ENCODE data around the gene LMO7. TPM values are rescaled to one million over a fixed set of nuclear protein-coding genes. Genes with fewer than 3 reads are reported as not detected.
"Not testable (repeated sequence)": the region's sequence is repeated elsewhere in the genome, so short reads cannot be mapped to it uniquely, and the experiment has no call there.

The LMO7 gene
- total RNA-seq, 1 donor from 2014 or later = 12.3 TPM

DNA sequence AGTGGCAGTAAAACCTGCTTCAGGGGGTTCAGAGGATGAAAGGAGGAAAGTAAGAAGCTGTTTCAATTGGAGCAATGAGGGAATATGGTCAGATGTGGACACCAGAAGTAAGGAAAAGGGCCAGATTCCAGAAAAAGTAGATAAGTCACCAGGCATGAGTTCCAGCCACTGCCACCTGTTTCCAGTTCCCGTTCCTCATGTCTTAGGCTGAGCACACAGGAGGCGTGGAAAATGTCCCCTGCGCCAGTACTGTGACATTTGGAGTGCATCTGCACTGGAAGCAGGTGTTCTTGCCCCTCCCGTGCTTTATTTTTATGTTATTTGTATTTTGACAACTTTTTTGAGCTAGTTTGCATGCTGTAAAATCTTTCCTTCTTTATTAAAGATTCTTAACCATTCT is 25.3 kb downstream of the LMO7 start:
- TF ChIP-seq, protein P1, sequence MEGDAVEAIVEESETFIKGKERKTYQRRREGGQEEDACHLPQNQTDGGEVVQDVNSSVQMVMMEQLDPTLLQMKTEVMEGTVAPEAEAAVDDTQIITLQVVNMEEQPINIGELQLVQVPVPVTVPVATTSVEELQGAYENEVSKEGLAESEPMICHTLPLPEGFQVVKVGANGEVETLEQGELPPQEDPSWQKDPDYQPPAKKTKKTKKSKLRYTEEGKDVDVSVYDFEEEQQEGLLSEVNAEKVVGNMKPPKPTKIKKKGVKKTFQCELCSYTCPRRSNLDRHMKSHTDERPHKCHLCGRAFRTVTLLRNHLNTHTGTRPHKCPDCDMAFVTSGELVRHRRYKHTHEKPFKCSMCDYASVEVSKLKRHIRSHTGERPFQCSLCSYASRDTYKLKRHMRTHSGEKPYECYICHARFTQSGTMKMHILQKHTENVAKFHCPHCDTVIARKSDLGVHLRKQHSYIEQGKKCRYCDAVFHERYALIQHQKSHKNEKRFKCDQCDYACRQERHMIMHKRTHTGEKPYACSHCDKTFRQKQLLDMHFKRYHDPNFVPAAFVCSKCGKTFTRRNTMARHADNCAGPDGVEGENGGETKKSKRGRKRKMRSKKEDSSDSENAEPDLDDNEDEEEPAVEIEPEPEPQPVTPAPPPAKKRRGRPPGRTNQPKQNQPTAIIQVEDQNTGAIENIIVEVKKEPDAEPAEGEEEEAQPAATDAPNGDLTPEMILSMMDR (IDR thresholded peaks at IDR 0.05; ENCODE audit: insufficient read depth, low read length, poor library complexity, severe bottlenecking) = no peak
- no peaks in the 10 kb centered on the region for H3K36me3 ChIP-seq (ENCODE audit: control insufficient read depth, insufficient read depth, low read length)
- H3K27me3 ChIP-seq (ENCODE audit: control insufficient read depth, insufficient read depth, low read length) = no peaks in the 10 kb centered on the region
- DNase-seq (ENCODE audit: low read depth) = no peak
- H3K4me3 ChIP-seq (ENCODE audit: low read depth, low read length) = no peak overlapping the region

DNA sequence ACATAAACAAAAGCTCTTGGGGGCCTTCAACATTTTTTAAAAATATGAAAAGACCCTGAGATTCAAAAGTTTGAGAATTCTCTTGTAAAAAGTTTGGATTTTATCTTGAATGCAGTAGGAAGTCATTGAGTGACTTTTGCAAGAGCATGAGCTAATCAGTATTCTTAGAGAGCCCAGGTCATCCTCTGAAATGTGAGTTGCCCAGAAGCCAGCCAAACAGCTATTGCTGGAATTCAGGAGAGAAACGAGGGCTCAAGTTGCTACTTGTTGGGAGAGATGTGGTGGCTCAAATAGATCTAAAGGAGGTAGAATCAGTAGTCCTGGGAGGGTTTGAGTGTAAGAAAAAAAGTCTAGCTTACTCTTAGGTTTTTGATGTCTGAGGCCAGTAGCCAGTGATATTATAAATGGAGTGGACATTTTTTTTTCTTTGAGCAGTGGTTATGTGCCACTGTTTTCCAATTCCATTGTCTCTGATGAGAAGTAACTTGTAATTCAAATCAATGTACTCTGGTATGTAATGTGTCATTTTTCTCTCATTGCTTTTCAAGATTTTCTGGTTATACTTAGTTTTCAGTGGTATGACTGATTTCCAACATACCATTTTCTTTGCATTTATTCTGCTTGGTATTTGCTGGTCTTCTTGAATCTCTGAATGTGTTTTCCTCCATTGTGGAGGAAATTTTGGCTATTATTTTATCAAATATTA is 30.7 kb downstream of the LMO7 start:
- TF ChIP-seq, protein P1 (IDR thresholded peaks at IDR 0.05; ENCODE audit: insufficient read depth, low read length, poor library complexity, severe bottlenecking) = no peak
- no peaks in the 10 kb centered on the region for H3K36me3 ChIP-seq (ENCODE audit: control insufficient read depth, insufficient read depth, low read length)
- H3K27me3 ChIP-seq (ENCODE audit: control insufficient read depth, insufficient read depth, low read length) = no peaks in the 10 kb centered on the region
- no peak overlapping the region for H3K4me3 ChIP-seq (ENCODE audit: low read depth, low read length)
- no peak for DNase-seq (ENCODE audit: low read depth)

DNA sequence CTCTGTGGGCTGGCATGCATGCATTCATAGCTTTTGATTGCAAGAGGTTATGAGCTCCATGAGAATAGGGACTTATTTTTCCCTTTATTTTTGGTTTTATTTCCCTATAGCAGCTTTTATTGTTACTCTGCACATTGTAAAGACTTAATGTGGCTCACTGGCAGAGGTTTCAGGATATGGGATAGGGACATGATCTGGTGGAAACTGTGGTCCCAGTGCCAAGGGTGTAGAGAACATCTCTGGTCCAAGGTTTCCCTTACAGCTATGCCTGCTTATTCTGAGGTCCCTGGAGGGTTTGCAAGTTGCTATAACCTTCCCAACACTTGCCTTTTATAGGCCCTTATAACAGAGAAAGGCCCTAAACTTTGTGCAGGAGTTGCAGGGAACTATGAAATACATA is 33.6 kb downstream of the LMO7 start:
- no peaks in the 10 kb centered on the region for H3K27me3 ChIP-seq (ENCODE audit: control insufficient read depth, insufficient read depth, low read length)
- no peak for DNase-seq (ENCODE audit: low read depth)
- no peaks in the 10 kb centered on the region for H3K36me3 ChIP-seq (ENCODE audit: control insufficient read depth, insufficient read depth, low read length)
- H3K4me3 ChIP-seq (ENCODE audit: low read depth, low read length) = no peak overlapping the region
- TF ChIP-seq, protein P1 (IDR thresholded peaks at IDR 0.05; ENCODE audit: insufficient read depth, low read length, poor library complexity, severe bottlenecking) = no peak

DNA sequence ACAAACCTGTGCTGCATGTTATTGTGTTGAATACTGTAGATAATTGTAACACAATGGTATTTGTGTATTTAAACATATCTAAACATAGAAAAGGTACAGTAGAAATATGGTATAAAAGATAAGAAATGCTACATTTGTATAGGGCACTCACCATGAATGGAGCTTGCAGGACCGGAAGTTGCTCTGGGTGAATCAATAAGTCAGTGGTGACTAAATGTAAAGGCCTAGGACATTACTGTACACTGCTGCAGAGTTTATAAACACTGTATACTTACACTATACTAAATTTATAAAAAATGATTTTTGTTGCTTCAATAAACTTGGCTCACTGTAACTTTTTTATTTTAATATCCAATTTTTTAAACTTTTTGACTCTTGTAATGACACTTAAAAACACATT is 34.4 kb downstream of the LMO7 start:
- DNase-seq (ENCODE audit: low read depth) = no peak
- H3K36me3 ChIP-seq (ENCODE audit: control insufficient read depth, insufficient read depth, low read length) = no peaks in the 10 kb centered on the region
- no peaks in the 10 kb centered on the region for H3K27me3 ChIP-seq (ENCODE audit: control insufficient read depth, insufficient read depth, low read length)
- TF ChIP-seq, protein P1 (IDR thresholded peaks at IDR 0.05; ENCODE audit: insufficient read depth, low read length, poor library complexity, severe bottlenecking) = no peak
- no peak overlapping the region for H3K4me3 ChIP-seq (ENCODE audit: low read depth, low read length)

DNA sequence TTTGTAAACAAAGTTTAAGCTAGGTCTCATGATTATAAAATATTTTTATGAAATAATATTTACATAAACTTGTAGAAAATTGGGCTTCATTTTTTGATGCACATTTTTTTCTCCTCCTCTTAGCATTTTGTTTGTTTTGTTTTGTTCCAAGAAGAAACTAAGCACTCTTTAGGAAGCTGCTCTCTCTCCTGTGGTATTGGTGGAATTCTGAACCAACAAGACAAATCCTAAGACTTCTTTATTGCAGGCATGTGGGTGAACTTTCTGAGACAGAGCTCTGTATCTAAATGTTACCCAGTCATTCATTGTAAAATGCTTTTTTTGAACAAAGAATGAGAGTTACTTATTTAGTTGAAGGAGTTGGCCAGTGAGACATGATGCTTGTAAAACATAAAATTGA is 39.3 kb downstream of the LMO7 start:
- TF ChIP-seq, protein P1 (IDR thresholded peaks at IDR 0.05; ENCODE audit: insufficient read depth, low read length, poor library complexity, severe bottlenecking) = no peak
- no peaks in the 10 kb centered on the region for H3K27me3 ChIP-seq (ENCODE audit: control insufficient read depth, insufficient read depth, low read length)
- no peak overlapping the region for H3K4me3 ChIP-seq (ENCODE audit: low read depth, low read length)
- no peaks in the 10 kb centered on the region for H3K36me3 ChIP-seq (ENCODE audit: control insufficient read depth, insufficient read depth, low read length)
- DNase-seq (ENCODE audit: low read depth) = no peak

DNA sequence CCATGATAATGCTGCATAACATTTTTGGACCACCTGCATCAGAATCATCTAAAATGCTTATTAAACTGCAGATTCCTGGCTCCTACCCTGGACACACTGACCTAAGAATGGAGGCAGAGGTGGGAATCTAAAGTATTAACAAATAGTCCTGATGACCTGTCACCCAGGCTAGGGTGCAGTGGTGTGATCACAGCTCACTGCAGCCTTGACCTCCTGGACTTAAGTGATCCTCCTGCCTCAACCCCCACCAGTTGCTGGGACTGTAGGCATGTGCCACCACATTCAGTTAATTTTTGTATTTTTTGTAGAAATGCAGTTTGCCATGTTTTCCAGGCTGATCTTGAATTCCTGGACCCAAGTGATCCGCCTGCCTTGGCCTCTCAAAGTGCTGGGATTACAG is 43.3 kb downstream of the LMO7 start:
- TF ChIP-seq, protein P1 (IDR thresholded peaks at IDR 0.05; ENCODE audit: insufficient read depth, low read length, poor library complexity, severe bottlenecking) = no peak
- H3K4me3 ChIP-seq (ENCODE audit: low read depth, low read length) = no peak overlapping the region
- H3K27me3 ChIP-seq (ENCODE audit: control insufficient read depth, insufficient read depth, low read length) = no peaks in the 10 kb centered on the region
- no peaks in the 10 kb centered on the region for H3K36me3 ChIP-seq (ENCODE audit: control insufficient read depth, insufficient read depth, low read length)
- no peak for DNase-seq (ENCODE audit: low read depth)

DNA sequence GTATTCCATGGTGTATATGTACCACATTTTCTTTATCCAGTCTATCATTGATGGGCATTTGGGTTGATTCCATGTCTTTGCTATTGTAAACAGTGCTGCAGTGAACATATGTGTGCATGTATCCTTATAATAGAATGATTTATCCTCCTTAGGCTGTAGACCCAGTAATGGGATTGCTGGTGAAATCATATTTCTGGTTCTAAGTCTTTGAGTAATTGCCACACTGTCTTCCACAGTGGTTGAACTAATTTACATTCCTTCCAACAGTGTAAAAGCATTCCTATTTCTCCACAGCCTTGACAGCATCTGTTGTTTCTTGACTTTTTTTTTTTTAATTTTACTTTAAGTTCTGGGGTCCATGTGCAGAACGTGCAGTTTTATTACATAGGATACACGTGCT is 44.1 kb downstream of the LMO7 start:
- DNase-seq (ENCODE audit: low read depth); H3K36me3 ChIP-seq (ENCODE audit: control insufficient read depth, insufficient read depth, low read length); H3K27me3 ChIP-seq (ENCODE audit: control insufficient read depth, insufficient read depth, low read length); H3K4me3 ChIP-seq (ENCODE audit: low read depth, low read length): not testable (repeated sequence)

Measured in kidney epithelial cell (primary cell).